HL-60/S4 treated with retinoic acid at 250 ng/mL for 4 days and 3 days (cell line): Measurements from ENCODE around the gene TRNAU1AP.

Experiments used
- in situ Hi-C: fragments of 300-500 bp; cut with MboI; formaldehyde crosslinking; loops from 2 replicates; pipeline ENCODE4 v1.7.0; 2022; ENCODE audit warnings: low sequenced_read_pairs

The TRNAU1AP gene

DNA sequence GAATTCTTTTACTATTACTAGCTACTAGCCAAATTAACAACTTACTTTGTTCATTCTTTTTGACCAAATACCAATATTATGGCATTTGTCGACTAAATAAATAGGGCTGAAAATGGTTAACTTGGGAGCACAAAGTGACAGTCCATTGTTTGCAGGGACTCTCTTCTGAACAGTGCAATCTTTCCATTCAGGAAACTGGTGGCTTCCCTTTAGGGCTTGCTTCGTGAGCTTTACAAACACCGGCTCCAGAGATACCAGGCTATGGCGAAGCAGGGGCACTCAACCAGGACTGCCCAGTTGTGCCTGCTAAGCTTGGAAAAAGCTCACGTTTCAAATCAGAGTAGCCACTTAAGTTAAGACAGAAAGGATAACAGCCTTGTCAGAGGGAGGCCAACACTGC, 51.5 kb downstream of the TRNAU1AP start:
- in situ Hi-C loops: no loop called here

DNA sequence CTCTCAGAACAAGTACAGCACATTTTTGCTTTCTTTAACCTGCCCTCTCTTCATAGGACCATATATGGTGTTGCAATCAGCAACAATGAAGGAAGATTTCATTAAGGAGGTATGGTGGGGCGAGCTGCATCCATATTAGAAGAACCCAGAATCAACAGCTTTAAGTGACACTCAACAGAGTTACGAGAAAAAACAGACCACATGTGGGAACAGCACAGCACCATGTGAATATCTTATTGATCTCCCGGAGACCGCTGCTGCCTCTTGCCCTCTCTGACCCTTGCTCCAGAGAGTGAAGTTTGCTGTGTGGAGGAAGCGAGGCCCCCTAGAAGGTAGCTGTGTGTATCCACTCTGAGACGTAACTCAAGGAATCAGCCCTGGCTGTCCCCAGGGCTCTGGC, 52.1 kb downstream of the TRNAU1AP start:
- in situ Hi-C loops: no loop called here

GRCh38 chr1:28606771-28607170, 53.9 kb downstream of the TRNAU1AP start:
- in situ Hi-C loops: no loop called here

DNA sequence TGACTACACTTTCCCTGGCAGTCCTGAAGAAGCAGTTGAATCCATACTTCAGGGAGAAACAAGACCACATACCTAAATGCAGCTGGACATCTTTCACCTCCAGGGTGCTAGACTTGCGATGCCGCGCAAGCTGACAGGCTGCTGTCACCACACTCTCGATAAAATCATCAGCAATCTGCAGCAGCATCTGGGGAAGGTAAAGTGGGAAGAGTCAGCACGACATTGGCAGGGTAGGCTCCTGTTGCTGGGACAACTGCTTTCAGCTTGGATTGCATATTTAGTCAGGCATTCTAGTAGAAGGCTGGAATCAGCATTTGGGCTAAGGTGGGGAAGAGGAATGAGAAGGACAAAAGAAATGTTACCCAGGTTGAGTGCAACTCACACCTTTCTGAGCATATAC, 60.3 kb downstream of the TRNAU1AP start:
- in situ Hi-C loops: no loop called here
